HG02870 (cell line): ENCODE data around the gene SURF1.
"Not testable (repeated sequence)": the region's sequence is repeated elsewhere in the genome, so short reads cannot be mapped to it uniquely, and the experiment has no call there.

Experiments used
- ATAC-seq: cut with Tn5 transposase; IDR thresholded peaks from one replicate; pipeline ENCODE4 v1.9.1; 2021; ENCODE audit warnings: mild to moderate bottlenecking, moderate library complexity; ENCODE audit not compliant: unreplicated experiment

Gene SURF1

DNA sequence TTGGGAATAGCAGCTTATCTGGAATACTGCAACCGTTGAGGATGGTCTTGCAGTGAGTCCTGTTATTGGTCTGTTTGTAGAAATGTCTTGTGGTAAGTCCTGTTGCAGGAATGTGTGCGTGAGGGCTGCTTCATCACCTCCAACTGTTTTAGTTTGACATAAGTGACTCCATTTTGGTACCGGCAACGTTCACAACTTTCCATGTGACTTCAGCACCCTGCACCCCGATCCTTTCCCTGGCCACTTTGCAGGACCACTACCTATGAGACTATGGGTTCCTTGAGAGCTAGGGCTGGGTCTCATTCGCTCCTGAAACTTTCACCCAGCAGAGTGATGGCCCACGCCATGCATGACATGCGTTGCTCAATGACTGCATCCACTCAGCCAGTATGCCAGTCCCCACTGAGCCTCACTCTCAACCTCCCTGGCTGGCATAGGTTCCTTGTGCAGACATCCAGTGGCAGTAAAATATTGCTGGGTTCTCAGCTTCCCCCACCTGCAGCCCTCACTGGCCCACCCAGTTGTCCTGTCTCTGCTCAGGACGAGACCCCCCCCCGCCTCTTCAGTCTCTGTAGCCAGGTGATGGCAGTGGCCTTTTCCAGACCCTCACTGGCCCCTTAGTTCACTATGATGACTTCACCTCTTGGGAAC lies 28.3 kb downstream of the SURF1 start:
- ATAC-seq, result no peak

- not testable (repeated sequence) for ATAC-seq
These were observed 29.3 kb downstream of the SURF1 start for GRCh38 chr9:133327021-133327420.

DNA sequence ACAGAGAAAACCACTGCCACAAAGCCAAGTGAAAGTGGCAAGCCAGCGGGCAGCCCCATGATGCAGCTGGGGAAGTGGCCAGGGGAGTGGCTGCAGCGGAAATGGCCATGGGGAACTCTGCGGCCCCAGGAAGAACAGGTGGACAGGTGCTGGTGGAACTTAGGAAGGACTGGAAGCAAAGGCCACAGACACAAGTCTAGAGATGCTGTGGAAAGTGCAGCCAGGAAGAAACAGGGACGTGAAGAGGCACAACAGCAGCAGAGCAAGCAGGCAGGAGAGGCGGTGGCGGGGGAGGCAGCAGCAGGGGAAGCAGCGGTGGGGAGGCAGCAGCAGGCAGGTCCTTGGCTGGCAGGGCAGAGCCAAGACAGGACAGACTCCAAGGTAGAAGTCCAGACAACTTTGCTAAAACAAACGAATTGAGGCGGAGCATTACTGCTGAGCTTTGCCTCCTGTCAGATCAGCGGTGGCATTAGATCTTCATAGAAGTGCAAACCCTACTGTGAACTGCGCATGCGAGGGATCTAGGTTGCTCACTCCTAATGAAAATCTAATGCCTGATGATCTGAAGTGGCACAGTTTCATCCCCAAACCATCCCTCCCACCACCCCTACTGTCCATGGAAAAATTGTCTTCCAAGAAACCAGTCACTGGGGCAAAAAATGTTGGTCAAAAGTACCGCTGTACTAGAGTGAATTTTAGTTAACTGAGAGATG lies 32.1 kb downstream of the SURF1 start:
- no peak for ATAC-seq

- ATAC-seq, result no peak
These were observed 33.1 kb downstream of the SURF1 start for GRCh38 chr9:133323211-133323610.

GRCh38 chr9:133322701-133323100 lies 33.6 kb downstream of the SURF1 start:
- ATAC-seq, result no peak

DNA sequence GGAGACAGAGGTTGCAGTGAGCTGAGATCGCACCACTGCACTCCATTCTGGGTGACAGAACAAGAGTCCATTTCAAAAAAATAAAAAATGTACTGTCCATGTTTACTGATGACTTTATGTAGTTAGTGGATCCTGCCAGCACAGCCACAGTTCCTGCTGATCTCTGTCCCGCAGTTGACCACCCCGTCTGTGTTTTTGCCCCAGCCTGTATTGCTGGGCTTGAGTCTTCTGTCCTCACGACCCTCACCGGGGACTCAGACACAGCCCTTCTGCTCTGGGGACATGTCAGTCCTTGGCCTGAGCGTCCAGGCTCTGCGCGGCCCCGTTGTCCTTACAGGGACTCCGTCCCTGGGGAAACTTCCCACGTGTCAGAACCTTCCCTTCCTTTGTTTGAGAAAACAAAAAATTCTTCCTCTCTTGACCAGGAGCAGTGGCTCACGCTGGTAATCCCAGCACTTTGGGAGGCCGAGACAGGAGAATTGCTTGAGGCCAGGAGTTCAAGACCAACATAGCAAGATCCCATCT lies 34.8 kb downstream of the SURF1 start:
- no peak for ATAC-seq

DNA sequence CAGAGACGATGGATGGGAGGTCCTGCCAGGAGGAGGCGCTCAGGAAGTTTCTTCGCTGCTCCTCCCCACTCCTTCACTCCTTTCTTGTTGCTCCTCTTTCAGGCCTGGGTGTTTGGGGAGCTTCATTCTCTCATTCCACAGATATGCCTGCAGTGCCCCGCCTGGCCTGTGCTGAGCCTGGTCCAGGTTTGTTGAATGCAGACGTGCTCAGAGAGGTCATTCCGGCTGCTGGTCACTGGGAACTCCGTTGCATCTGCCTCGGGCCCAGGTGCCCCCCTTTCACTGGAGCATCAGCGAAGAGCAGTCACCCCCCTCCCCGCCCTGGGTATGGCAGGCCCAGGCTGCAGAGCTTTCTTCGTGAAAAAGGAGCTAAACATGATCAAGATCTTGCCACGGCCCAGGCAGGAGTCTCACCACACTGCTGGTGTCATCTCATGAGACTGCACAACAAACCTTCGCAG lies 35.8 kb downstream of the SURF1 start:
- ATAC-seq, result no peak

DNA sequence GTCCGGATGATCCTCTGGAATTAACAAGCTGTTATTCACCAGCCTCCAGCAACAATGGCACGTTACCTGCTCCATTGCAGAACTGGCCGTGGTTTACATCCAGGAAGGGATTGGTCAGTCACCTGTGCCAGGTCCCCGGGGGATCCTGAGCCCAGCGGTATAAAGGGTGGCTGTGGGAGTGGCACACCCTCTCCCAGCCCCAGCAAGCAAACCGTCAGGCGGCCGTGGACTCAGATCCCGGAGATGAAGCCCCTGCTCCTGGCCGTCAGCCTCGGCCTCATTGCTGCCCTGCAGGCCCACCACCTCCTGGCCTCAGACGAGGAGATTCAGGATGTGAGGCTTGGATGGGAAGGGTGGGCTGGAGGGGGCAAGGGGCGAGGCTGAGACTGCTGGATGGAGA lies 38.7 kb downstream of the SURF1 start:
- not testable (repeated sequence) for ATAC-seq

DNA sequence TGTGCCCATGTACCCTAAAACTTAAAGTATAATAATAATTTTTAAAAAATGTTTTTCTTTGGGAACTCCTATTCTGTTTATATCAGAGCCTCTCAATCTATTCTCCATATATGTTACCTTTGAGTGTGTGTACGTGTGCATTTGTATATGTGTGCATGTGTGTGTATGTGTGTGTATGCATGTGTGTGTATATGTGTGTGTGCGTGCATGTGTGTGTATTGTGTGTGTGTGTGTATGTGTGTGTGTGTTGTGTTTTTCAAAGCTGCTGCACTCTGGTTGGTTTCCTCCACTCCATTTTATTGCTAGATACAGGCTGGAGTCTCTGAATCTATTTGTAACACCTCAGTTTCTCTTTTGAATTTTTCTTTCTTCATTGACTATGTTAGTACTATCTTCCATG lies 40.3 kb downstream of the SURF1 start:
- no peak for ATAC-seq

DNA sequence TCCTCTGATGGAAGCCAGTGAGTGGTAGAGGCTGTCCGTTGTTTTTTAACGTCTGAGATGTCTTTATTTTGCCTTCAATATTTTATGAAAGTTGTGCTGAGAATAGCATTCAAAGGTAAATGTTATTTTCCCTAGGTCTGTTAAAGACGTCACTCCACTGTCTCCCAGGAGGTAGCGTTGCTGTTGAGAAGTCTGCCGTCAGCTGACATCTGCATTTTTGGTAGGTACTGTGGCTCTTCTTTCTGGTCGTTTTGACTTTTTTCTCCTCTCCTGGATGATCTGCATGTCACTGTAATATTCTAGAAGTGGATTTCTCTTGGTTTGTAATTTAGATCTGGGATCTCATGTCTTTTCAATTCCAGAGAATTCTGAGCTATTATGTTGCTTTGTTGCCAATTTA lies 46.7 kb downstream of the SURF1 start:
- ATAC-seq, result no peak

GRCh38 chr9:133307301-133307700 lies 49.0 kb downstream of the SURF1 start:
- ATAC-seq, result no peak

DNA sequence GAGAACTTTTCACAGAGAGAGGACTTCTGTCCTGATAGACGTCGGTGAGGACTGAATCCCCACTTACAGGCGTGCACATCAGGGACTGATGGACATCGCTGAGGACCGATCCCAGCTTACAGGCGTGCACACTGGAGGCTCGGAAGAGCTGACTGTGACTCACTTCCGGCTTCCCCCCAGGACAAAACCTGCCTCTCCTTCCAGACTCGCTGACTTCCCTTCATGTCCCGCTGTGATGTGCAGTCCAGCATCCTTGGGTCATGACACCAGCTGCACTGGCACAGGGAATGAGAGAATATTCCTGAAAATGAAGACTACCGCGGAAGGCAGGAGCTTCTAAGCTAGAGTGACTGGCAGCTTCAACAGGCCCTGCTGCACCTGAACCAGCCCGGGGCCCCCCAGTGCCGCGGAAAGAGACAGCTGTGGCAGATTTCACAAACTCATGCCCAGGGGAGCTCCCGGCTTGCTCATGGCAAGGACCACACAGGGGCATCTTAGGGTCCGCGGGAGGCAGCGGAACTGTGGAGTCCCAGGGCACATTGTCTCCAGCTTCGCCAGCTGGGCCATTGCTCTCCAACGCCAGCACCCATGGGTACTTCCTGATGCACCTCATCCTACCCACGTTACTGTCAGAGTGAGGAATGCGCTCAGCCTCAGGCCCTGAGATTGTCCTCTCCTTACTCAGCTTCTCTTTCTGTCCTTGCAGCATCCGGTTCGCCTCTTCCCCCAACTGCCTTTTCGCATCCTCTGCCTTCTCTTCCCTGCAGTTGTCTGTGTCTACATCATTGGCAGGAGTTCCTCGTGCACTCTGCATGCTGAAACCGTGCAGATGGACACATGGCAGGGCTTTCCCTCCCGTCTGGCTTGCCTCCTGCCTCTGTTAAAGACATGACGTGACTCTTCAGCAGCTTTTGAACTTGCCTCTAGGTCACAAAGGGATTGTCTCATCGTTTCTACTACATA lies 49.8 kb downstream of the SURF1 start:
- ATAC-seq, result no peak

DNA sequence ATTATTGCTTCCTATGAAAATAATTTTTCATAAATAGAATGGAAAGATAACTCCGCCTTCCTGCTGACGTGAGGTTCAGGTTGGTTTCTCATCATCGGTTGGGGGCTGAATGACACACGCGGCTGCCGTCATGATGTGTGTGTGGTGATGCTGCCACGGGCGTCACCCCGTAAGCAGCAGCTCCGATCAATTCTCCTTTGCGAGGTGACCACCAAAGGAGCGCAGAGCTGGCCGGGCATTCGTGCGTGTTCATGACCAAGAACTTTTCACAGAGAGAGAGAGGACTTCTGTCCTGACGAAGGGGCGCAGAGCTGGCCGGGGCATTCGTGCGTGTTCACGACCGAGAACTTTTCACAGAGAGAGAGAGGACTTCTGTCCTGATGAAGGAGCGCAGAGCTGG lies 50.6 kb downstream of the SURF1 start:
- no peak for ATAC-seq

DNA sequence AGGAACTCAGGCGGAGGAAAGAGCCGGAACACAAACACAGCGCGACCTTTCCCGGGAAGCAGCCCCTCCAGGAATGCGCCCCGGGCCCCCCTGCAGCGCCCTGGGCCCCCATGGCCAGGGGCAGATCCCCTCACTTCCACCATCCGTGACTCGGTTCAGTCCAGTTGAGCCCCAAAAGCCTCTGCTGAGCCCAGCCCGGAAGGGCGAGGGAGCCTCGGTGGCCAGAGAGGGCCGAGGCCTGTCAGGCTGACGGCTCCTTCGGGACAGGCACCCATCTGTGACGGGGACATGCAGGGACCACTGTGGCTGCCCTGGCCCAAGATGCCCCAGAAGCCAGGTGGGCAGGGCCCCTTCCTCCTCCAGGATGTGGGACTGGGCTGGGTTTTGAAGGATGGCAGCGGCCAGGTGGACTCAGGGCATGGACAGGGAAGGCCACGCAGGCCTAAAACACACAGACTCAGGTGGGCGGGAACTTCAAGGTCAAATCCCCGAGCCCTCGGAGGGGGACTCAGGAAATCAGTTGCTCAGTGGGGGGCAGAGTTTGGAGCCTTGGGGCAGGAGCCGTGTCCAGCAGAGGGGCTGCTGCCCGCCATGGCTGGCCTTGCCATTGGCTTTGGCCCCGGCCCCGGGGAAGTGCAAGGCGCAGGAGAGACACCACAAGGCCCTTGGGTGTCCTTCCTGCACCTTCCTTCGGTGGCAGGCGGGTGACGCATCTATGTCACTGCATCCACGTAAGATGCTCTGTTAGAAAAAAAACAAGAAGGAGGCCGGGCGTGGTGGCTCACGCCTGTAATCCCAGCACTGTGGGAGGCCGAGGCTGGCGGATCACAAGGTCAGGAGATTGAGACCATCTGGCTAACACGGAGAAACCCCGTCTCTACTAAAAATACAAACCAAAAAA lies 51.6 kb downstream of the SURF1 start:
- no peak for ATAC-seq

DNA sequence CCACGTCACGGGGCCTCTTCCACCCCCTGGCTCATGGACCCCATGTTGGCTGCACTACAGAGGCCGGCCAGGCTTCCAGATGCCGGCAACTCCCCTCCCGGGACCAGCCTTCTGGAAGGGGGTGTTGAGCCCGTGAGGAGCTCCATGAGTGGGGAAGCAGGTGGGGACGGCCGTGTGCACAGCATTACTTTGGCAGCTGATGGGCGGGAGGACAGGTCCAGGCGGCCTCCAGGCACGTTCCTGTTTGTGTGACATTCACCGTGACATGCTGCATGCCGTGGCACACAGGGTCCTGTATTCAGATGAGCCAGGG lies 52.2 kb downstream of the SURF1 start:
- ATAC-seq, result no peak

DNA sequence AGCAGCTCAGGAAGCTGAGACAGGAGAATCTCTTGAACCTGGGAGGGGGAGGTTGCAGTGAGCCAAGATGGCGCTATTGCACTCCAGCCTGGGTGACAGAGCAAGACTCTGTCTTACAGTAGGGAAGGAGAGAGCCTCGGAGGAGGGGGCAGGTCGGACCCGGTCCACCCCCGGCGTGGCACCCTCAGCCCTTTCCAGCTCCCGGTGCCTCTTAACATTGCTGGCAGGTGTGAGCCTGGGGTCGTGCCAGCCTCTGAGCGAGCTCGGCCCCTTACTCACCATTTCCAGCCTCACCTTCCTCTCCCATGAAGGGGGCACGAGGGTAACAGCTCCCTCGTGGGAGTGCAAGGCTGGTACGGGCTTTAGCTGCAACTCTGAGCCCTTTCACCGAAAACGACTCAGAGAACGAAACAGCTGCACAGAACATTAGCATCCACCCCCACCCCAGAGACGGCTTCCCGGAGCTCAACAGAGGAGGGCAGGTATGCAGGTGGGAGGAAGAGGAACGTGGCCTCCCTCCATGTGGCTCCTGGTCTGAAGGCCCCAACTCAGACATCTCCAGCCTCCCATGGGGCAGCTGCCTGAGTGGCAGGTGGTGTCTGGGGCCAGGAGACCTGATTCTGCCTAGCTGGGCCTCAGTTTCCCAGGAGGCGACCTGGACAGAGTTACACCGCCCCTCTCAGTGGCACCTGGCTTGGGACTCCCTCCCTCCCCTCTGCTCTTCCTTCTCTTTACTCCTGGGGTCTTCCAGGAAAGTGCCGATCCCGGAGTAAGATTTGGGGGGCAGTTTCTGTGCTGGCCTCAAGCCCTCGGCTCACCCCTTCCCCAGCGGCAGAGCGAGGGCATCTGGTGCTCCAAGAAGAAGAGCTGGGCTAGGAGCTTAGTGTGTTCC lies 52.8 kb downstream of the SURF1 start:
- no peak for ATAC-seq
